Motor neuron (in vitro differentiated cells): ENCODE results near the gene PCDH7. TPM values are rescaled to one million over a fixed set of nuclear protein-coding genes. Genes with fewer than 3 reads are reported as not detected.

Source experiments
- ATAC-seq, 8 experiments: fragments of 200-7000 bp; cut with Tn5 transposase; replicated peaks in 6 of 8; 2 replicates each; pipeline ENCODE4 v1.8.0; 2021; ENCODE audit warnings: mild to moderate bottlenecking in 8 of 8, moderate library complexity in 8 of 8
- H3K27ac ChIP-seq, 2 donors: fragments of 250-450 bp; sonication (Bioruptor Pico); 2 replicates each; pipeline ENCODE4 v1.9.0; 2021; ENCODE audit warnings: antibody characterized with exemption in 2 of 2, mild to moderate bottlenecking in 2 of 2, moderate library complexity in 1 of 2
- H3K4me1 ChIP-seq, 2 donors: fragments of 250-450 bp; sonication (Bioruptor Pico); replicated peaks in 1 of 2; 2 replicates each; pipeline ENCODE4 v1.6.1; 2021; ENCODE audit warnings: antibody characterized with exemption in 2 of 2, mild to moderate bottlenecking in 2 of 2, moderate library complexity in 1 of 2
- H3K4me3 ChIP-seq, 5 donors: fragments of 250-450 bp; sonication (Bioruptor Pico); 2 replicates each; pipeline ENCODE4 v1.9.0; 2021; ENCODE audit warnings: antibody characterized with exemption in 5 of 5, mild to moderate bottlenecking in 5 of 5, moderate library complexity in 4 of 5
- WGBS, 10 experiments: fragments of 450-650 bp; shearing (Covaris generic); methylation state at CpG; one replicate each; pipeline ENCODE4 v1.0.0; 2022; 5-methylcytosine and 5-hydroxymethylcytosine counted together
- in situ Hi-C, 9 experiments: fragments of 400-800 bp; cut with MboI; loops; one replicate each; pipeline ENCODE4 v1.15.0; 2021; ENCODE audit warnings: low sequenced_read_pairs in 9 of 9, low pct_unique_long_range_greater_than_20kb in 2 of 9; ENCODE audit not compliant: unreplicated experiment in 9 of 9
- total RNA-seq, 8 experiments: library from RNA; unstranded; fragments of 300-600 nt; gene quantifications; 2 replicates each; pipeline versions ENCODE4 v1.2.3 to v1.2.4, GENCODE V29; 2022

Gene PCDH7, protein sequence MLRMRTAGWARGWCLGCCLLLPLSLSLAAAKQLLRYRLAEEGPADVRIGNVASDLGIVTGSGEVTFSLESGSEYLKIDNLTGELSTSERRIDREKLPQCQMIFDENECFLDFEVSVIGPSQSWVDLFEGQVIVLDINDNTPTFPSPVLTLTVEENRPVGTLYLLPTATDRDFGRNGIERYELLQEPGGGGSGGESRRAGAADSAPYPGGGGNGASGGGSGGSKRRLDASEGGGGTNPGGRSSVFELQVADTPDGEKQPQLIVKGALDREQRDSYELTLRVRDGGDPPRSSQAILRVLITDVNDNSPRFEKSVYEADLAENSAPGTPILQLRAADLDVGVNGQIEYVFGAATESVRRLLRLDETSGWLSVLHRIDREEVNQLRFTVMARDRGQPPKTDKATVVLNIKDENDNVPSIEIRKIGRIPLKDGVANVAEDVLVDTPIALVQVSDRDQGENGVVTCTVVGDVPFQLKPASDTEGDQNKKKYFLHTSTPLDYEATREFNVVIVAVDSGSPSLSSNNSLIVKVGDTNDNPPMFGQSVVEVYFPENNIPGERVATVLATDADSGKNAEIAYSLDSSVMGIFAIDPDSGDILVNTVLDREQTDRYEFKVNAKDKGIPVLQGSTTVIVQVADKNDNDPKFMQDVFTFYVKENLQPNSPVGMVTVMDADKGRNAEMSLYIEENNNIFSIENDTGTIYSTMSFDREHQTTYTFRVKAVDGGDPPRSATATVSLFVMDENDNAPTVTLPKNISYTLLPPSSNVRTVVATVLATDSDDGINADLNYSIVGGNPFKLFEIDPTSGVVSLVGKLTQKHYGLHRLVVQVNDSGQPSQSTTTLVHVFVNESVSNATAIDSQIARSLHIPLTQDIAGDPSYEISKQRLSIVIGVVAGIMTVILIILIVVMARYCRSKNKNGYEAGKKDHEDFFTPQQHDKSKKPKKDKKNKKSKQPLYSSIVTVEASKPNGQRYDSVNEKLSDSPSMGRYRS (N-terminal part only)
- 10 to 100 TPM; 10.7 to 60.2 (median 38.1) TPM for total RNA-seq

DNA sequence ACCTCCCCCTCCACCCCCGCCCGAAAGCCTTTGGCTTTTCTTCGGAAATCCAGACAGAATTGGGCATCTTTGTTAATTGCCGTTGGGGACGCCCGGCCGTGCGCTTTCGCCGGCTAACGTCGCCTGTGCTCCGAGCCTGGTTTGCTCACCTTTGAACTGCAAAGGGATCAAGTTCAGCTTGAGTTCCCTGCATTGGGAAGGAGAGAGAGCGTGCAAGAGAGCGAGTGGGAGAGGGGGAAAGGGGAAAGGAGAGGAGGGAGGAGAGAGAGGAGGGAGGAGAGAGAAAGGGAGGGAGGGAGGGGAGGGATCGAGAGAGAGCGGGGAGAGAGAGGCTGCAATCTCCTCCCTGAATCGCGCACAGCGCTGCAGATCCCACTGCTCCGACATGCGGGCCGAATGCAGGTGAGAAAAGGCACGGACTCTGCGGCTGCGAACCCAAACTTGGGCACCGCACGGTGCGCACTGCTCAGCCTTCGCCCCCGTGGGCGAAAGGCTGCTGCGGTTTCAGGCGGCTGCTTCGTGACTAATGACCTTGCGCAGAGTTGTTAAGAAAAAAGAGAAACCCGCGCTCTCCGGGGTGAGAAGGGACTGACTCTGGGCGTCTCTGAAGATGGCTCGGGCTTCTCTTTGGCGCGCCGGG is at the start of gene PCDH7:
TSS of gene PCDH7 (plus strand) at position 349 of the 640 bp plus-strand sequence. CDS start 1,054 bp downstream, outside the sequence.
- peak within 1 kb of the TSS in 1 of 2 donors; percentile 57 for H3K27ac ChIP-seq
- in situ Hi-C loops: loop anchor here in 1 of 9 experiments (25.0 kb wide), 2 partner anchors 617 to 967 kb away; no protein-coding TSS in a partner anchor

DNA sequence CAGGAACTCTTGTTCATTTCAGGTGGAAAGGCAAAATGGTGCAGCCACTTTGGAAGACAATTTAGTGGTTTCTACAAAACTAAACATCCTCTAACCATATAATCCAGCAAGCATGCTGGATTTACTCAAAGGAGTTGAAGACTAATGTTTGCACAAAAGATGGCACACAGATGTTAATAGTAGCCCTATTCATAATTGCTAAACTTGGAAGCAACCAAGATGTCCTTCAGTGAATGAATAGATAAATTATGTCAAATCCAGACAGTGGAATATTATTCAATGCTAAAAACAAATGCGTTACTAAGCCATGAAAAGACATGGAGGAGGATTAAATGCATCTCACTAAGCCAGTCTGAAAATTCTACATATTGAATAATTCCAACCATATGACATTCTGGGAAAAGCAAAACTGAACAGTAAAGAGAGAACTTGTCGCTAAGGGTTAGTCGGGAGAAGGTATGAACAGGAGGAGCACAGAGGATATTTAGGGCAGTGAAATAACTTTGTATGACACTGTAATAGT is 48.2 kb upstream of the PCDH7 start:
- in situ Hi-C loops: no loop called here

More for the DNA sequence above, at the start of gene PCDH7:
- peak within 1 kb of the TSS; percentile 57 to 79 (median 71) for H3K4me3 ChIP-seq
- WGBS, 10 experiments: 0% methylated on average over 3 to 7 of the region's 44 CpGs; no CpG with 5 or more reads in 7 of the 10 experiments
- ATAC-seq: peak; percentile 4 to 15 (median 10)
- peaks cover 0 to 3% of the 10 kb centered on the region in 2 donors for H3K4me1 ChIP-seq

DNA sequence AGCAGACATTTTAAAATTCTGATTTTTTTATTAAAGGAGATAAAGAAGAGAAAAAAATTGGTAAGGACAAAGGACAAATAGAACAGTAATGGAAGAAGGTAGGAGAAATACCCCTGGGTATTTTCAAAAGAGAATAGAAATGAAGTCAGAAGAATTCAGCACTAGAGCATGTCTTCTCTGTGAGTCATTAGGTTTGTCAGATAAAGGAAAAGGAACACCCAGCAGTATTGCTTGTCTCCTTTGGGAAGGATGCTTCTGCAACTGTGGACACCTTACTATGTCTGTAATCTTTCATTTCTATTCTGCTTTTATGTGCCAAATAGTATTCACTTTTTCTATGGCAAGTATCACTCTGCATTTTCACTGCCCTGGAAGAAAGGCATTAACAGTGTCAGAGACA is 24.0 kb upstream of the PCDH7 start:
- in situ Hi-C loops: no loop called here
- Histone ChIP-seq H3K4me1 (no peaks in the 10 kb centered on the region), H3K27ac (no peak overlapping the region), H3K4me3 (no peak overlapping the region)
- peak in 1 of 8 experiments; percentile 57 for ATAC-seq

More for the DNA sequence above, 48.2 kb upstream of the PCDH7 start:
- no peak overlapping the region for H3K4me3 ChIP-seq
- WGBS, 10 experiments: 5 to 100% (median 92%) methylated on average over 1 to 3 of the region's 3 CpGs; no CpG with 5 or more reads in 1 of the 10 experiments
- no peaks in the 10 kb centered on the region for H3K4me1 ChIP-seq
- no peak overlapping the region for H3K27ac ChIP-seq
- ATAC-seq: peak in 3 of 8 experiments; percentile 42 to 94 (median 50)

DNA sequence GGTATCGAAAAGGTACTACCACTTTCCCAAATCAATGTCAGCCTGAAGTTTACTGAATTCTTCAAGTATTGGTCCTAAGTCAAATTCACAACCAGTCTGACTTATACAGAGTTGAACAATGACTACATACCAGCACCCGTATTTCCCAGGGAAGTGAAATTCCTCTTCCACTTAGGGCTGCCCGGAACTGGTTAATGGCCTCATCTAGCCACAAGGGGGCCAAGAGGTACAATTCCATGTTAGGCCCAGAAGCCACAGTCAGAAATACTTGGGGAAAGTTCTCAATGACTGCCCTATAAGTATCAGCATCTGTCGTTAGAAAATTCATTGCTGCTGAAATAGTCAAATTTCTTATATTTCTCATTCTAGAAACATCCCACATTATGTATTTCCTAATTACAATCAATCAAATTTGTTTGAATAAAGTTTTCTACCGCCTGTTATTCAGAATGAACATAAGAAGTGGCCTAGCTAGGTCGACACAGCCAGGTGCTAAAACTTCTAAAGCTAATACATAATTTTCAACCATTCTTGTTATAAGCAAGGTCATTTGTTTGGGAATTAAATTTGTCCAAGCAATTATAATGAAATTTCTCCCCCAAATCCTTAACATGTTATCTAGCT is 5.6 kb upstream of the PCDH7 start:
- WGBS, 10 experiments: 0 to 51% (median 39%) methylated on average over 1 to 6 of the region's 6 CpGs
- H3K4me1 ChIP-seq: no peaks in the 10 kb centered on the region
- no peak overlapping the region for H3K27ac ChIP-seq
- H3K4me3 ChIP-seq: no peak overlapping the region
- peak in 2 of 8 experiments; percentile 1 to 12 for ATAC-seq
- in situ Hi-C loops: loop anchor here in 1 of 9 experiments (25.0 kb wide), 2 partner anchors 623 to 973 kb away; no protein-coding TSS in a partner anchor

DNA sequence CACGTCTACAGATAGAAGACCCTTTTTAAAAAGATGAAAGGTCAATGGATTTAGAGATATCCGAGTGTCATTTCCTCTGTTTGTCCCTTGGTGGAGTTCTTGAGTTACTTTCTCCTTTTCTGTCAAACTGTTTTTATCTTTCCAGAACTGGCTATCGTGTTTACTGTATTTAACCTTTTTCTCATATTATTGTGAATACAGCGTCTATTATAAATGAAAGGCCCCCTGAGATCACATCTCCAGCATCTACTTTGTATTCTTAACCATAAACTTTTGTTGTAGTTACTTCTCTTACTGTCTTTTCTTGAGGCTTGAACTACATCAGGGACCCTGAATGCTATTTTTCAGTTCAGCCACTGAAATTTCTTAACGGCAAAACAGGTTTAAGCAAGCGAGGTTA is 4.0 kb upstream of the PCDH7 start:
- Histone ChIP-seq H3K4me3 (peak overlapping the region; percentile 57 to 79 (median 71)), H3K4me1 (no peaks in the 10 kb centered on the region), H3K27ac (peak overlapping the region; percentile 3 to 30)
- 0 to 6% (median 1%) methylated on average over 2 to 6 of the region's 6 CpGs for WGBS, 10 experiments
- no peak for ATAC-seq
- in situ Hi-C loops: loop anchor here in 1 of 9 experiments (25.0 kb wide), 2 partner anchors 621 to 971 kb away; no protein-coding TSS in a partner anchor

DNA sequence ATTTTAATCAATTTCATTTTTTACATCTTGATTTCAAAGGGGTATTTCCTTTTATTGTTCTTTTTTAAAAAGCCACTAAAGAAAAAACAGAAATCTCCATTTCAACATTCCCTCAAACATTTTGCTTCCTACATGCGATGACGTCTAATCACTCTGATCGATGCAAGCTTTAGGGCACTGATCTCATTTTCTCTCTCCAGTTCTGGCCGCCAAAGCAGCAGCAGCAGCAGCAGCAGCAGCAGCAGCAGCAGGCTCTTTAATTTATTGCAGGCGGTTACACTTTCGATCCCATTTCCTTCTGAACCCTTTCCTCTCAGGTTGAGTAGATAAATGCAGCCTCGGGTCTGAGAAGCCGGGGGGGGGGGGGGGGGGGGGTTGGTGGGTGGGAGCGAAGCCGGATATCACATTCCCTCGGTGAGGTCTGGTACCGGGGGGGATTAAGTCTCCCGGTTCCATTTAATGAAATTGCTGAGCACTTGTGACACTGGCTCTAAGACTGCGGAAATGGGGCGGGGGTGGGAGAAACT is 3.4 kb upstream of the PCDH7 start:
- ATAC-seq: peak in 5 of 8 experiments; percentile 2 to 27 (median 8)
- in situ Hi-C loops: loop anchor here in 1 of 9 experiments (25.0 kb wide), 2 partner anchors 621 to 971 kb away; no protein-coding TSS in a partner anchor
- Histone ChIP-seq H3K4me3 (peak overlapping the region; percentile 57 to 79 (median 71)), H3K4me1 (no peaks in the 10 kb centered on the region), H3K27ac (peak overlapping the region in 1 of 2 donors; percentile 66)
- 0 to 4% (median 0%) methylated on average over 1 to 9 of the region's 15 CpGs for WGBS, 10 experiments

DNA sequence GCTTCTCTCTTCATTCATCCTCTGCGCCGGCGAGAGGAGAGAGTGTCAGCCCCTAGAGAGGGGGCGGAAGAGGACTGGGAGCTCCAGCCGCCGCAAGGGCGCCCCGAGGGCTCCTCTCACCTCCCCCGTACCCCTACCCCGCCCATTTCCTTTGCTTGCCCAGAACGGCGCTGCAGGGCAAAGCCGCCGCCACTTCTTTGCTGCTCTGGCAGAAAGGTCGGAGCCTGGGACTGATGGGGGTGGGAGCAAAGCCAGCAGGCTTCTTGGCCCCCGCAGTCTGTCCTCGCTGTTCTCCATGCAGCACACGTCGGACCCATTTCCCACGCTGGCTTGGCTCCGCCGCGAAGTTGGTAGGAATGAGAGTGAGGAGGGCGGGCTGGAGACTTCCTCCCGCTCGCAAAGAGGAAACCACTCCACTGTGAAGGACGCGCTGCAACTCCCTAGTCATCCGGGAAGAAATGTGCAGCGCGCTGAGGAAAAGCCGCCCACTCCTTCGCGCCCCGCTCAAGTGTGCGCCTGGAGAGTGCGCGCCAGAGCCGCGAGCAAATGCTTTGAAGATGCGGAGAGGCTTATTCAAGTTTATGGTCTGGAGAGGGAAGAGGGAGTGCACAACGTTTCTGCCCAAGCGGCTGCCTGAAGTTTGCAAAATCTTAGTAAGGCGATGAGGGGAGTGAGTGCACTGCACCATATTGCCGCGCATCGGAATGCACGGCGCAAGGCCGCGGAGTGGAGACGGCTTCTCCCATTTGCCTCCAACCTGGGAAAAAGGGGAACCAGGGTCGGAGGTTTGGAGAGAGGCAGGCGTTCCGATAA is 2.8 kb upstream of the PCDH7 start:
- Histone ChIP-seq H3K27ac (peak overlapping the region; percentile 52 to 66), H3K4me1 (no peaks in the 10 kb centered on the region), H3K4me3 (peak overlapping the region; percentile 57 to 79 (median 71))
- 0 to 12% (median 0%) methylated on average over 2 to 29 of the region's 55 CpGs; no CpG with 5 or more reads in 4 of the 10 experiments for WGBS, 10 experiments
- in situ Hi-C loops: loop anchor here in 1 of 9 experiments (25.0 kb wide), 2 partner anchors 620 to 970 kb away; no protein-coding TSS in a partner anchor
- ATAC-seq: peak; percentile 27 to 49 (median 44)

DNA sequence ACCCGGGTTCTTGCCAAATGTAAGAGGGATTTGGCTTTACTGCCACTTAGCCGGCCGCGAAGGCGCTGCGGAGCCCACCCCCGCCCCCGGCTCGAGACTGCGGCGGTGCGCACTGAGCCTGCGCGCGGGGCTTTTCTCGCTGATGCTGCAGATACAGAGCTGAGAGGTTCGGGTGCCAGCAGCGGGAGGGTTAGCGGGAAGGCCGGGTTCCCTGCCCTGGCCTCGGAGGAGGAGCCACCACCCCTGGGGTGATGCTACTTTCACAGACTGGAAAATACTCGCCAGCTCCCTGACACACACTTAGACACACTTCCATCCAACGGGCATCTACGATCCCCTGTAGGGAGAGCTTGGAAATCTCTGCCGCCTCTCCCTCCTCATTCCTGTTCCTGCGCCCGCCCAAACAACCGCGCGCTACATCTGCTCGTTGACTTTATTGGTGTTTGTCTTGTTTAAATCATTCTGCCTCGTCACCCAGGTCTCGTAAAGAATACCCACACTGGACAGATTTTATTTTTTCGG is 2.1 kb upstream of the PCDH7 start:
- Histone ChIP-seq H3K27ac (peak overlapping the region; percentile 12 to 66), H3K4me3 (peak overlapping the region; percentile 57 to 79 (median 71)), H3K4me1 (peaks cover 0 to under 1% of the 10 kb centered on the region in 2 donors)
- in situ Hi-C loops: loop anchor here in 1 of 9 experiments (25.0 kb wide), 2 partner anchors 619 to 969 kb away; no protein-coding TSS in a partner anchor
- peak; percentile 8 to 56 (median 45) for ATAC-seq
- 0 to 9% (median 0%) methylated on average over 1 to 15 of the region's 34 CpGs for WGBS, 10 experiments

DNA sequence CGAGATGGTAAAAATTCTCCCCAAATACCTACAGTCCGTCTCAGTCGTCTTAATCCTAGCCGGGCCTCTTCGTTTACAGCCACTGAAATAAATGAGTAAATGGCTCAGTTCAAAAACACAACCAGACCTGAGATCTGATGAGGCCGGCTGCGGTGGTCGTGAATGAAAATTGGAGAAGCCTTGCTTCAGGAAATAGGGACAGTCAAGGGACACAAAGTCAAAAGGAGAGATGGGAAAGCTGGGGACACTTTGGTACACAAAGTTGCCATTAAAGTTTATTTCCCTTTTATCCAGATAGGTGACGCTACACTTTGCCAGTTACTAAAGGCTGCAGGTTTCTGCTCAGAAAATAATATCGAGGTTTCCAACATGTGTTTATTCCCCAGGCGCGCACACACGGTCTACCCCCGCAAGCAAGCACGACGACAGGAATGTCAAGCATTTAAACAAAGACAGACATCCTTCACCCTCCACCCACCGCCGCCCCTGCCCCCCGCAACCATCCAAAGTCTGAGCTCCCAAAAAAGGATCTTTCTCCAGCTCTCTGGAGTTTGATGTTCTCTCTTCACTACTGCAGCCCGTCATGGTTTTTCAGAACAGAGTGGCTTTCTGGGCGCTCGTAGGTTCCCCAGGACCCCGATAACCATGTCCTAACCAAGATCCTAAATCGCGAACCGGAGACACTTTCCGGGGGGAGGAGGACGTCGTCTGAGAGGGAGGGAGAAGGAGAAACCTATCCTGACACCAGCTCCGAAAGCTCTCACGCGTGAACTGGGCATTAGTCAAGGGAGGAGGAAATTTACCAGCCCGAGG is 1.3 kb upstream of the PCDH7 start:
- Histone ChIP-seq H3K4me1 (peaks cover 0 to 3% of the 10 kb centered on the region in 2 donors), H3K4me3 (peak overlapping the region; percentile 57 to 79 (median 71)), H3K27ac (peak overlapping the region; percentile 12 to 66)
- no peak for ATAC-seq
- in situ Hi-C loops: loop anchor here in 1 of 9 experiments (25.0 kb wide), 2 partner anchors 618 to 968 kb away; no protein-coding TSS in a partner anchor
- WGBS, 10 experiments: 0 to 7% (median 2%) methylated on average over 1 to 20 of the region's 33 CpGs
